GM18519 (cell line): ENCODE measurements around the gene MOCOS.

ENCODE experiments used
- ATAC-seq: cut with Tn5 transposase; IDR thresholded peaks from one replicate; pipeline ENCODE4 v1.9.1; 2021; ENCODE audit warnings: mild to moderate bottlenecking, moderate library complexity; ENCODE audit not compliant: unreplicated experiment, low FRiP score

Gene MOCOS

GRCh38 chr18:36176711-36177110 lies 10.6 kb upstream of the MOCOS start:
- no peak for ATAC-seq

DNA sequence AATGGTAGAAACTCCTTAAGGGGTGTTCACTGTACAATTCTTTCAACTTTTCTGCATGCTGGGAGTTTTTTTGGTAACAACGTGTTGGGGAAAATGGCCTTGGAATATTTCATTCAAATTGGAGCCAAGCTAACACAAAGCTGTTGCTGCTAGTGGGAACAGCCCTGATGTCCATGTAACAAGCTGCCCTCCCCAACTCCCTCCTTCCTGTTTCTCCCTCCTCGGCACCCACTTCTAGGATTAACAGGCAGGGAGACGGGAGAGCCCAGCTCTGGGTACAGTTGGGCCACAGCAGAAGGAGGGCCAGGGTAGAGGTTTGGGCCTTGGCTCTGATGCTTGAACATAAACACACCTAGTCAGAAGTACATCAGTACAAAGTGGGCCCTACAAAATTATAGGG lies 9.4 kb upstream of the MOCOS start:
- no peak for ATAC-seq

DNA sequence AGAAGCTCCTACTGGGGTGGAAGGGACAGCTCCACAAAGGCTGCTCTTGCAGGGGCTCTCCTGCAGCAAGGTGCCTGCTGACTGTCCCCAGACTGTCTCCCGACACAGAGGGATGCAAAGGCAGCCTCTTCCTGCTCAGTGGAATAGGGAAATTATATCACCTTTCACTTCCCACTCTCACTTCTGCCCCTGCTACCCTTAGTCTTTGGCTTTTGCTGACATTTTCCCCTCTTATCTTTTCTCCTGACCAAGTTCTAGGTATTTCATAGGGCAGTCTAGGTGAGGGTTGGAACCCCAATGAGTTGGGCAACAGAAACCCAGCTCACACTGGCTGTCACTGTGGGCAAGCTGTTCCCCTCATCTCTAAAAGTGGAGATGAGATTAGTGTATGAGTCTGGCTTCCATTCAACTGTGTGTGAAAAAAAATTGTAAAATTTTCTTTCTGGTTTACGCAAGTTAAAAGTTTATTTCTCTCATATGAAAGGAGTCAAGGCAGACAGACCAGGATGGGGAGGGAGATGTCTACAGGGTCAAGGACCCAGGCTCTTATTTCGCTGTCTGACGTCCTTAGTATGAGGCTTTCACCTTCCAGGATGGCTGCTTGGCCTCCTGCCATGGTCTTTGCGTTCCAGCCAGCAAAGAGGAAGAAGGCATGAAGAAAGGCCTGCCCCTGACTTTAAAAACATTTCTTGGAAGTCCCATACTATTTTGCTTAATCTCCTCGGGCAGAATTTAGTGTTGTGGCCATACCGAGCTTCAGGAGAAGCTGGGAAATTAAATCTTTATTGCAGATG lies 7.5 kb upstream of the MOCOS start:
- ATAC-seq = no peak

DNA sequence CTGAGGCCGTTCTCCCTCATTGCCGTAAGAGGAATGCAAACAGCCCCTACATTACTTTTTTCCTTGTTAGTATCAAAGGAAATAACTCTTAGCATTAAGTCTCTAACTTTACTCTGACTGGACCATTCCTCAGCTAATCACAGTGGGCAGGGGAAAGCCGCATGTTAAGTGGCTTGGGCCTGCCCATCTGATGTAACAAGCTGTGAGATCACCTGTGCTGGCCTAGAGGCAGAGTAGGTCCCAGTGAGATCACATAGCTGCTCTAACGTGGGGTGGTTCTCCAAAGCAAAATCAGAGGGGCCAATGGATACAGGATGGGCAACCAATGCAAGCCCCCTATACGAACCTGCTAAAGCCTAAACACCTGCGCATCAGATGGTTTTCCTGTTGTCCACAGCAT lies 5.9 kb upstream of the MOCOS start:
- ATAC-seq = no peak

- ATAC-seq = no peak
Measured at GRCh38 chr18:36181898-36182506, 5.3 kb upstream of the MOCOS start.

GRCh38 chr18:36183033-36183432 lies 4.3 kb upstream of the MOCOS start:
- ATAC-seq = no peak

GRCh38 chr18:36183987-36184386 lies 3.3 kb upstream of the MOCOS start:
- no peak for ATAC-seq

DNA sequence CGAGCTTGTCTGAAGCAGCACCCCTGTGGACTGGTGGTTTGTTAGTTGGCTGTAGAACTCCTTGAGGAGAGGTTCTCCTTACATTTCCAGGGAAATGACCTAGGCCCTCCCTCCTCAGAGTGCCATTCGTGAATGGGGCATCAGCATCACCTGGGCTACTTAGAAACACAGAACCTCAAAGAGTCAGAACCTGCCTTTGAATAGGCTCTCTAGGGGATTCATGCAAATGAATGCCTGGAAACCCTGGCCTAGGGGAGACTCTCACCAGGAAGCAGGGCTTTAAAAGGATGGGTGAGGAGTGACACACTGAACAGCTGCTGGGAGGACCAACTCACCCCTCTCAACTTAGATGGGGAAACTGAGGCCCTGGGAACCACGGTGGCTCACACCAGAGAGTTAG lies 2.1 kb upstream of the MOCOS start:
- no peak for ATAC-seq

- ATAC-seq = no peak
Measured at GRCh38 chr18:36185901-36186460, 1.3 kb upstream of the MOCOS start.

DNA sequence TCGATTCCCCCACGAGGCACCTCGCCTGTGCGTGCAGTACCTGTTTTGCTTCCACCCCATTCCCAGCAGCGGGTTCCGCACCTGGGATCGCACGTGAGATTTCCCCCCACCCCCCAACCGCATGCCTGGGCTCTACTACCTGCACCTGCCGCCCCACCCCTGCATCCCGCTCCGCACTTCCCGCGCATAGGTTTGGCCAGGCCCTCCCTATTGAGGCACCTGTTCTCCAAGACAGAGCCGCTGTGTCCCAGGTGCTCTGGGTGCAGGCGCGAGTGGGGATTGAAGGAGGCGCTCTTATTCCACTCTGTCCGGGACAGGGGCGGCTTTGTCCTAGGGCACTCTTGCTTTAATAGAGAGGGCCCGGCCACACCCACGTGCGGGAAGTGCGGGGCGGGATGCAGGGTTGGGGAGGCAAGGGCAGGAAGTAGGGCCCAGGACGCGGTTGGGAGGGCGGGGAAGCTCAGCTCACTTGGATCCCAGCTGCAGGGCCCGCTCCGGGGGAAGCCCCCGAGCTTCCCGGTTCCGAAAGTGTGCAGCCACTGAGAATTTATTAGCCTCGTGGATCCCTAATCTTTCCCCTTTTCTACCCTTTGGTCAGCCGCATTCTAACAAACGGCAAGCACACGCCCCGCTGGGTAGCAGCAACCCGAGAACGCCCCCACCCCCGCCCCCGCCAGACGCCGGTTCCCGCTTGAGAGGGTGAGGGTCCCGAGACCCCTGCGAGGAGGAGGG lies 670 bp upstream of the MOCOS start:
- no peak for ATAC-seq

GRCh38 chr18:36187826-36188721 lies 777 bp downstream of the MOCOS start:
- no peak for ATAC-seq

DNA sequence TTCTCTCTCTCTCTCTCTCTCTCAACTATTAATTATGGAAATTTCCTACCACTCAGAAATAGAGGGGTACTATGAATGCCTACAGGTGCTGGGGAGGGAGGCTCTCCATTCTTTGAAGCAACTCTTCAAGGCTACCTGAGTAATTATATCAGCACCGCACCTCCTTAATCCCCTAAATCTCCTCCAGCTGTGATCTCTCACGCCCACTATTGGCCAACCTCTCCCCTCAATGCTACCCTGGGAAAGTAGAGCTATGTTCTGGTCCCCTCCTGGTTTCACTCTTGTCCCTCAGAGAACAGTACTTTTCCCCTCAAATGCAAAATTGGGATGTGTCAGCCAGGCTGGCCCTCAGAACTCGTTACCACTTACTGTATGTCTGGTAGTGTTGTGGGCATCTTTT lies 1.6 kb downstream of the MOCOS start:
- ATAC-seq = no peak

DNA sequence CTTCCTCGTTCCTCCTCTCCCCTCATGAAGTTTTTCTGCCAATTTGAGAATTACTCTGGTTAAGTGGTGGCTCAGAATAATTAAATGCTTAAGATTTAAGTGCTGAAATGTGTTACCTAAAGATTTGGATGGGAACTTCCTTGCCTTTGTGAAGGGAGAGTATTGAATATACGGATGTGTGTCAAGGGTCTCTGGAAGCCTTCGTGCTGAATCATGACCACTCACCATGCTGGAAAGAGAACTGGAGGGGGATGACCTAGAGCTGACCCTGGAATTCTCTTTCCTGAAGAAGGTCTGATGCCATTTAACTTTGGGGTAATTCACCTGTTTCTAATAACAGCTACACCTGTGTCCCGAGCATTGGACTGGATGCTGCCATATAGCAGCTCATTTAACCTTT lies 2.2 kb downstream of the MOCOS start:
- no peak for ATAC-seq

- no peak for ATAC-seq
Measured at GRCh38 chr18:36191286-36191685, 4.0 kb downstream of the MOCOS start.

DNA sequence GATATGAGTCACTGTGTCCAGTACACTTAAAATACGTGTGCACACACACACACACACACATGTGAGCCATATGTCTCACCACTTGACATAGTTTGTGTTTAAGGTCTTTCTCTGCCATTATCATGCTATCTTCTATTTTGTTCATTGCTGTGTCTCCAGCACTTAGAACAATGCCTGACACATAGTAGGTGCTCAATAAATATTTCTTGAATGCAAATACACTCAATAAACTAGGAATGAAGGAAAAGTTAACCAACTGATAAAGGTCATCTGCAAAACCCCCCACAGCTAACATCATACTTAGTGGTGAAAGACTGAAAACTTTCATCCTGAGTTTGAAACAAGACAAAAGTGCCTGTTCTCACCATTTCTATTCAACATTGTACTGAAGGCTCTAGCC lies 4.4 kb downstream of the MOCOS start:
- no peak for ATAC-seq

DNA sequence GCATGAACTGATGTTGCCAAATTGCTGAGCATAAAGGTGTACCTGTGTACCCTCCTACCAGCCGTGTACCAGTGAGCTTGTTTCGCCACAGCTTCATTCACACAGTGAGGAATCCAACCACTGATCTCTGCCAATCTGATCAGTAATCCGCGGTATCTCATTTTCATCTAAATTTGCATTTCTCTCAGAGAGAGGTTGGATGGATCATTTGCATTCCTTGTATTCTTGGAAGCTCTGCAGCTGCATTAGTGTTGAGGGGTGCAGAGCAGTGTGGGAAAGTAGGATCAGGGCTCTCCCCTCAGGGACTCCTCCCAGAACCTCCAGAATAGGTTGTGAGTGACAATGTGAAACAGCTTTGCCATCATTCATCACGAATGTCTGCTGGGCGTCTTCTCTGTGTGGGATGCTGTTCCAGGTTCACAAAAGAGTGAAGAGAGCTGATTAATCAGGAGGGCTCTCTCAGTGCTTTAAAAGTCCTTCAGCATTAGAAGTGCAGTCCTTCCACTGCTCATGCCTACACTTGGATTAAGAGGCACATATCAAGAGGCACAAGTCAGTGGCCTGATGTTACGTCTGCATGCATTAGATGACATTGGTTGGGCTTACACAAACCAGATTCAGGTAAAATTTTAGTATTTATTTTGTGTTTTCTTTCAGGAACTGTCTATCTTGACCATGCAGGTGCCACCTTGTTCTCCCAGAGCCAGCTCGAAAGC lies 7.5 kb downstream of the MOCOS start:
- no peak for ATAC-seq

DNA sequence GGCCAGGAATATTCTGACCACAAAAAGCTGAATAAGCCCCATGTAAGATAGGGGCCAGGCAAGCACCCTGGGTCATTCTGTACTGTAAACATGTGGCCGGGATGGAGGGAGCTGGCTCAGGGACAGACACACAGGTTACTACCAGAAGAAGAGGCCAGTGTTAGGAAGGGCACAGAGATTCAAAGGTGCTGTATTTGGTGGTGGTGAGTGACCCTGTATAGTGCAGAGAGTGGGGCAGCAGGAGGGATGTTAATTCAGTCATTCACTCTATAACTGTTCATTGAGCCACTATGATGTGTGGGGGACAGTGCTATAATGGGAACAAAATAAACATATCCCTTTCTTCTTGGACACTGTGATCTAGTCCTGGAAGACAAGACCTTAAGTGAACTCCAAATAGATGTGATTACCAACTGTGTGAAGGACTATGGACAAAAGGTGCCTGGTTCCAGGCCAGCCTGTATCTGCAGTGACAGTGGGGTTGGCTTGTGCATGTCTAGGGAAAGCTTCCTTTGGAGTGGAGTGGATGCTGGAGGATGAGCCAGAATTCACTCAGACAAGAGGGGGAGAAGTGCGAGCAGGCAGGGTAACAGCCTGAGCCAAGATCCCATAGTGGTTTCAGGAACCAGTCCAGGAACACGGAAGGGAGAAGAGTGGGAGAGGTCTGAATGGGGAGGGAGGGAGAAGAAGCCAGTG lies 8.3 kb downstream of the MOCOS start:
- ATAC-seq = no peak

DNA sequence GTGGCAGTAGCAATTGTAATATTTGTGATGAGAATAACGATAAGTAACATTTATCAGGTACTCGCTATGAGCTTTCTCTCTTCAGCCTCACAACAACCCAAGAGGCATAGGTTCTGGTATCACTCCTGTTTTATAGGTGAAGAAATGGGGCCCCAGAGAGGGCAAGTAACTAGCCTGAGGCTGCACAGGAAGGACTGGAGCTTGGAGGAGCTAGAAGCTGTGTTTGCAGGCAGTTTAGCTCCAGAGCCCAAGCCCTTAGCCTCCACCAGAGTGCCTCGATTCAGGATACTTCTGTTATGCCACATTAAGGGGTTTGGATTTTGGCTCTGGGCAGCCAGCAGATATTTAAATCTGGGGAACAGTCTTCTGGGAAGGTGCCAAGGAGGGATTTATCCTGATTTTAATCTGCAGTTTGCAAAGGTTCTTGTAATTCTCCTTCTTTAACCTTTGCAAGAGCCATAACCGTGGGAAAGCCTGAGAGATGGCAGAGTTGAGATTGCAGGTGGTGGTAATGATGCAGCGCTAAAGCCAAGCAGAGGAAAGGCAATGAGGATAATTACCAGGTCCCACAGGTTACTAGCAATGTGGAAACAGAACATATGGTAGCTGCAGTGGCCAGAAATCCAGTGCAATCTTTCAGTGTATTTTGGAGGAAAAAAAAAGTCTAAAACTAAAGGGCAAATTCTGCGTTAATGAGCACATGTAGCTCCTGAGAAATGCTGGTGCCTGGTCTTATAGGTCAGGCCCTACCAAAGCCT lies 9.1 kb downstream of the MOCOS start:
- ATAC-seq = no peak
